ENCODE measurements around the gene CLIP1.
"Not testable (repeated sequence)": the region's sequence is repeated elsewhere in the genome, so short reads cannot be mapped to it uniquely, and the experiment has no call there.

DNA sequence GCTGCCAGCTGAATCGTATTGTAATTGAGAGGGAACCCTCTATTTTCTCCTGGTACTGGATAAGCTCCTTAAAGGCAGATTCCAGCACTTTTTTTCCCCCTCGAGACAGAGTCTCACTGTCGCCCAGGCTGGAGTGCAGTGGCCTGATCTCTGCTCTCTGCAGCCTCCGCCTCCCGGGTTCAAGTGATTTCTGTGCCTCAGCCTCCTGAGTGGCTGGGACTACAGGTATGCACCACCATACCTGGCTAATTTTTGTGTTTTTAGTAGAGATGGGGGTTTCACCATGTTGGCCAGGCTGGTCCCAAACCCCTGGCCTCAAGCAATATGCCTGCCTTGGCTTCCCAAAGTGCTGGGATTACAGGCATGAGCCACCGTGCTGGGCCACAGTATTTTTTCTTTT lies 47.4 kb upstream of the CLIP1 start:
- TF ChIP-seq, protein P1, sequence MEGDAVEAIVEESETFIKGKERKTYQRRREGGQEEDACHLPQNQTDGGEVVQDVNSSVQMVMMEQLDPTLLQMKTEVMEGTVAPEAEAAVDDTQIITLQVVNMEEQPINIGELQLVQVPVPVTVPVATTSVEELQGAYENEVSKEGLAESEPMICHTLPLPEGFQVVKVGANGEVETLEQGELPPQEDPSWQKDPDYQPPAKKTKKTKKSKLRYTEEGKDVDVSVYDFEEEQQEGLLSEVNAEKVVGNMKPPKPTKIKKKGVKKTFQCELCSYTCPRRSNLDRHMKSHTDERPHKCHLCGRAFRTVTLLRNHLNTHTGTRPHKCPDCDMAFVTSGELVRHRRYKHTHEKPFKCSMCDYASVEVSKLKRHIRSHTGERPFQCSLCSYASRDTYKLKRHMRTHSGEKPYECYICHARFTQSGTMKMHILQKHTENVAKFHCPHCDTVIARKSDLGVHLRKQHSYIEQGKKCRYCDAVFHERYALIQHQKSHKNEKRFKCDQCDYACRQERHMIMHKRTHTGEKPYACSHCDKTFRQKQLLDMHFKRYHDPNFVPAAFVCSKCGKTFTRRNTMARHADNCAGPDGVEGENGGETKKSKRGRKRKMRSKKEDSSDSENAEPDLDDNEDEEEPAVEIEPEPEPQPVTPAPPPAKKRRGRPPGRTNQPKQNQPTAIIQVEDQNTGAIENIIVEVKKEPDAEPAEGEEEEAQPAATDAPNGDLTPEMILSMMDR (IDR thresholded peaks at IDR 0.05; ENCODE audit: low read depth, low read length): not testable (repeated sequence)
- not testable (repeated sequence) for TF ChIP-seq EZH2phosphoT487 (IDR thresholded peaks at IDR 0.05; ENCODE audit: low read depth)
